Activated T-helper 1 cell treated with anti-CD3 and anti-CD28 coated beads, Interleukin-12 subunit alpha, Interleukin-12 subunit beta, Interleukin-2, Interleukin-4 antibody, amounts not matched to agents 30 ng/mL and 10 ng/mL and 1 ng/mL, durations not matched to agents 14 hours and 24 hours and 36 hours (primary cell): ENCODE measurements around the gene BASP1. TPM values are rescaled to one million over a fixed set of nuclear protein-coding genes. Genes with fewer than 3 reads are reported as not detected.

ENCODE experiments used
- DNase-seq: peaks from one replicate; pipeline ENCODE4 v3.0.0; 2021; ENCODE audit warnings: low spot score
- H3K27ac Mint-ChIP-seq: one replicate; pipeline ENCODE4 v1.8.0; 2021; ENCODE audit warnings: mild to moderate bottlenecking, mixed read lengths
- H3K27me3 Mint-ChIP-seq: one replicate; pipeline ENCODE4 v1.8.0; 2022; ENCODE audit warnings: mild to moderate bottlenecking, moderate library complexity, mixed read lengths; ENCODE audit not compliant: insufficient read depth
- H3K36me3 Mint-ChIP-seq: one replicate; pipeline ENCODE4 v1.8.0; 2021; ENCODE audit warnings: low read depth, mixed read lengths
- H3K4me1 Mint-ChIP-seq: one replicate; pipeline ENCODE4 v1.8.0; 2021; ENCODE audit warnings: low read depth, mixed read lengths
- H3K4me3 Mint-ChIP-seq: one replicate; pipeline ENCODE4 v1.8.0; 2021; ENCODE audit warnings: mild to moderate bottlenecking, moderate library complexity, mixed read lengths
- H3K9me3 Mint-ChIP-seq: one replicate; pipeline ENCODE4 v1.8.0; 2021; ENCODE audit warnings: mixed read lengths
- intact Hi-C: fragments of 100-400 bp; cut with micrococcal nuclease; formaldehyde crosslinking; loops from one replicate; pipeline ENCODE4 v1.15.1; 2024
- total RNA-seq: library from RNA; stranded (reverse); gene quantifications from 2 replicates; pipeline ENCODE4 v1.2.3, GENCODE V29; 2022

BASP1 gene, protein sequence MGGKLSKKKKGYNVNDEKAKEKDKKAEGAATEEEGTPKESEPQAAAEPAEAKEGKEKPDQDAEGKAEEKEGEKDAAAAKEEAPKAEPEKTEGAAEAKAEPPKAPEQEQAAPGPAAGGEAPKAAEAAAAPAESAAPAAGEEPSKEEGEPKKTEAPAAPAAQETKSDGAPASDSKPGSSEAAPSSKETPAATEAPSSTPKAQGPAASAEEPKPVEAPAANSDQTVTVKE
- total RNA-seq: 1.0 and 1.5 TPM in 2 replicates

GRCh38 chr5:17217493-17218352 is at the start of gene BASP1:
TSS of gene BASP1 (plus strand) at chr5:17217631. CDS start at chr5:17275217, 57,586 bp downstream.
- peaks cover 3% of the 10 kb centered on the region for H3K36me3 Mint-ChIP-seq
- DNase-seq: no peak
- no peaks in the 10 kb centered on the region for H3K9me3 Mint-ChIP-seq
- H3K27me3 Mint-ChIP-seq: peaks cover 40% of the 10 kb centered on the region
- intact Hi-C loops: no loop called here
- peaks cover 8% of the 10 kb centered on the region for H3K4me1 Mint-ChIP-seq
- no peak within 1 kb of the TSS for H3K27ac Mint-ChIP-seq
- peak within 1 kb of the TSS; percentile 64 for H3K4me3 Mint-ChIP-seq

GRCh38 chr5:17169507-17169906 is 47.9 kb upstream of the BASP1 start:
- H3K9me3 Mint-ChIP-seq: no peaks in the 10 kb centered on the region
- no peaks in the 10 kb centered on the region for H3K27me3 Mint-ChIP-seq
- H3K27ac Mint-ChIP-seq: no peak overlapping the region
- no peaks in the 10 kb centered on the region for H3K36me3 Mint-ChIP-seq
- no peak for DNase-seq
- H3K4me3 Mint-ChIP-seq: no peak overlapping the region
- H3K4me1 Mint-ChIP-seq: no peaks in the 10 kb centered on the region
- intact Hi-C loops: no loop called here

DNA sequence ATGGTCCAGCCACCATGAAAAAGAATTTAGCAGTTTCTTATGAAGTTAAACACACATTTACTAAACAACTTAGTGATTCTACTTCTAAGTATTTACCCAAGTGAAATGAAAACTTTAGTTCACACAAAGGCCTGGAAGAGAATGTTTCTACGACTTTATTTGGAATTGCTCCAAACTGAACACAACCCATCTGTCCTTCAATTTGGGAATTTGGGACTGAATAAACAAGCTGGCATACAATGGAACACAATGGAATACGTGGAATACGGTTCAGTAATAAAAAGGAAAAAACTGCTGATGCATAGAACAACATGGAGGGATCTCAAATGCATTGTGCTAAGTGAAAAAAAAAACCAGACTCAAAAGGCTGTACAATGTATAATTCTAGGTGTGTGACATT is 44.6 kb upstream of the BASP1 start:
- H3K27me3 Mint-ChIP-seq: no peaks in the 10 kb centered on the region
- H3K9me3 Mint-ChIP-seq: no peaks in the 10 kb centered on the region
- DNase-seq: no peak
- no peaks in the 10 kb centered on the region for H3K36me3 Mint-ChIP-seq
- no peak overlapping the region for H3K27ac Mint-ChIP-seq
- no peak overlapping the region for H3K4me3 Mint-ChIP-seq
- intact Hi-C loops: no loop called here
- H3K4me1 Mint-ChIP-seq: no peaks in the 10 kb centered on the region

GRCh38 chr5:17174965-17175364 is 42.5 kb upstream of the BASP1 start:
- DNase-seq: no peak
- no peak overlapping the region for H3K4me3 Mint-ChIP-seq
- intact Hi-C loops: no loop called here
- H3K9me3 Mint-ChIP-seq: no peaks in the 10 kb centered on the region
- H3K36me3 Mint-ChIP-seq: no peaks in the 10 kb centered on the region
- H3K4me1 Mint-ChIP-seq: no peaks in the 10 kb centered on the region
- H3K27me3 Mint-ChIP-seq: no peaks in the 10 kb centered on the region
- no peak overlapping the region for H3K27ac Mint-ChIP-seq

- intact Hi-C loops: no loop called here
- Mint-ChIP-seq H3K27ac (no peak overlapping the region), H3K9me3 (no peaks in the 10 kb centered on the region), H3K4me3 (no peak overlapping the region), H3K4me1 (no peaks in the 10 kb centered on the region), H3K27me3 (no peaks in the 10 kb centered on the region), H3K36me3 (no peaks in the 10 kb centered on the region)
- no peak for DNase-seq
Measured at GRCh38 chr5:17177501-17178372, 39.7 kb upstream of the BASP1 start.

GRCh38 chr5:17178373-17178675 is 39.1 kb upstream of the BASP1 start:
- no peaks in the 10 kb centered on the region for H3K4me1 Mint-ChIP-seq
- H3K4me3 Mint-ChIP-seq: no peak overlapping the region
- DNase-seq: no peak
- H3K27me3 Mint-ChIP-seq: no peaks in the 10 kb centered on the region
- H3K27ac Mint-ChIP-seq: no peak overlapping the region
- intact Hi-C loops: no loop called here
- no peaks in the 10 kb centered on the region for H3K9me3 Mint-ChIP-seq
- no peaks in the 10 kb centered on the region for H3K36me3 Mint-ChIP-seq

DNA sequence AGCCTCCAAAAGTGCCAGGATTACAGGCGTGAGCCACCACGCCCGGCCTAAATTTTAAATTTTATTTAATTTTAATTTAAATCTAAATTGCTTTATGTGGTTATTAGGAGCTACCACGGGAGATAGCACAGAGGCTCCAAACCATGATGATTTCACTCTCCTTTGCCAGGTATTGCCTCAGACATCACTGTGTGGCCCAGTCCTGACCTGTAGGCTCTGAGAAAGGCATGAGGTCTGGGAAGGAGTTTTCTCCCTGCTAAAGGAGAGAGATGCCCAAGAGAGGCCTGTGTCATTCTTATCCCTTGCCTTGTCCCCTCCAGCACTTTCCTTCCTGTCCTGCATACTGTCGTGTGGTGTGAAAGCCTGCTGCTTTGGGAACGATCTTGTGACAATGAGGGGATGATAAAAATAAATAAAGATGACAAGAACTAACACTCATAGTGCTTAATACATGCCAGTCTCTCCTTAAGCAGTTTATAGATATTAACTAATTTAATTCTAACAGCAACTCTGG is 37.0 kb upstream of the BASP1 start:
- no peak overlapping the region for H3K27ac Mint-ChIP-seq
- H3K9me3 Mint-ChIP-seq: no peaks in the 10 kb centered on the region
- no peak for DNase-seq
- no peaks in the 10 kb centered on the region for H3K36me3 Mint-ChIP-seq
- H3K27me3 Mint-ChIP-seq: no peaks in the 10 kb centered on the region
- intact Hi-C loops: no loop called here
- H3K4me3 Mint-ChIP-seq: no peak overlapping the region
- H3K4me1 Mint-ChIP-seq: no peaks in the 10 kb centered on the region

- DNase-seq: no peak
- H3K9me3 Mint-ChIP-seq: no peaks in the 10 kb centered on the region
- H3K4me3 Mint-ChIP-seq: no peak overlapping the region
- intact Hi-C loops: no loop called here
- no peak overlapping the region for H3K27ac Mint-ChIP-seq
- H3K36me3 Mint-ChIP-seq: no peaks in the 10 kb centered on the region
- H3K4me1 Mint-ChIP-seq: no peaks in the 10 kb centered on the region
- no peaks in the 10 kb centered on the region for H3K27me3 Mint-ChIP-seq
Measured at GRCh38 chr5:17180864-17181723, 36.3 kb upstream of the BASP1 start.

DNA sequence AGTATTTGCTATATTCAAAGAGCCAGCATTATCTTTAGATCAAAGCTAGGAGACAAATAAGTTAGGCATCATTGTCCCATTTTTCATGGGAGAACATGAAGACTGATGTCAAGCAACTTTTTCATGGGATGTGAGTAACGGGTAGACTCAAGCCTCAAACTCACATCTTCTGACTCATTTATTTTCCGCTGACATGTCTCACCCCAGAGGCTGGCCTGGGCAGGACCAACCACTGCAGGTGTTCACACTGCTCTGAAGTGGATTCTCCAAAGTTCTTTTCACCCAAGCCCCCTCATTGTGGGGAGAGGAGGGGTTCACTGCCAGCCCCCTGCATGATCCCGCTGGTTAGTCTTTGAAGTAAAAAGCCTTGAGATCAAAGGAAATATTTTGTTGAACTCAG is 34.9 kb upstream of the BASP1 start:
- Mint-ChIP-seq H3K27ac (no peak overlapping the region), H3K36me3 (no peaks in the 10 kb centered on the region)
- intact Hi-C loops: no loop called here

GRCh38 chr5:17182981-17183380 is 34.5 kb upstream of the BASP1 start:
- no peak overlapping the region for H3K27ac Mint-ChIP-seq
- no peaks in the 10 kb centered on the region for H3K27me3 Mint-ChIP-seq
- H3K9me3 Mint-ChIP-seq: no peaks in the 10 kb centered on the region
- no peaks in the 10 kb centered on the region for H3K36me3 Mint-ChIP-seq
- H3K4me3 Mint-ChIP-seq: no peak overlapping the region
- H3K4me1 Mint-ChIP-seq: no peaks in the 10 kb centered on the region
- no peak for DNase-seq
- intact Hi-C loops: no loop called here

More for the DNA sequence above, 34.9 kb upstream of the BASP1 start:
- Mint-ChIP-seq H3K27me3 (no peaks in the 10 kb centered on the region), H3K4me1 (no peaks in the 10 kb centered on the region), H3K9me3 (no peaks in the 10 kb centered on the region), H3K4me3 (no peak overlapping the region)
- no peak for DNase-seq

GRCh38 chr5:17183831-17184230 is 33.6 kb upstream of the BASP1 start:
- Mint-ChIP-seq H3K27ac (no peak overlapping the region), H3K4me1 (no peaks in the 10 kb centered on the region), H3K27me3 (no peaks in the 10 kb centered on the region), H3K9me3 (no peaks in the 10 kb centered on the region), H3K36me3 (no peaks in the 10 kb centered on the region), H3K4me3 (no peak overlapping the region)
- intact Hi-C loops: no loop called here
- no peak for DNase-seq

GRCh38 chr5:17184588-17184987 is 32.8 kb upstream of the BASP1 start:
- Mint-ChIP-seq H3K4me1 (no peaks in the 10 kb centered on the region), H3K27ac (no peak overlapping the region), H3K4me3 (no peak overlapping the region), H3K27me3 (no peaks in the 10 kb centered on the region), H3K9me3 (no peaks in the 10 kb centered on the region), H3K36me3 (no peaks in the 10 kb centered on the region)
- intact Hi-C loops: no loop called here
- no peak for DNase-seq
